ENCODE results near the gene CWC25. TPM values are rescaled to one million over a fixed set of nuclear protein-coding genes. Genes with fewer than 3 reads are reported as not detected.

The CWC25 gene
- total RNA-seq, 4 donors from 2014 or later = 16.5 to 27.8 (median 19.6) TPM

DNA sequence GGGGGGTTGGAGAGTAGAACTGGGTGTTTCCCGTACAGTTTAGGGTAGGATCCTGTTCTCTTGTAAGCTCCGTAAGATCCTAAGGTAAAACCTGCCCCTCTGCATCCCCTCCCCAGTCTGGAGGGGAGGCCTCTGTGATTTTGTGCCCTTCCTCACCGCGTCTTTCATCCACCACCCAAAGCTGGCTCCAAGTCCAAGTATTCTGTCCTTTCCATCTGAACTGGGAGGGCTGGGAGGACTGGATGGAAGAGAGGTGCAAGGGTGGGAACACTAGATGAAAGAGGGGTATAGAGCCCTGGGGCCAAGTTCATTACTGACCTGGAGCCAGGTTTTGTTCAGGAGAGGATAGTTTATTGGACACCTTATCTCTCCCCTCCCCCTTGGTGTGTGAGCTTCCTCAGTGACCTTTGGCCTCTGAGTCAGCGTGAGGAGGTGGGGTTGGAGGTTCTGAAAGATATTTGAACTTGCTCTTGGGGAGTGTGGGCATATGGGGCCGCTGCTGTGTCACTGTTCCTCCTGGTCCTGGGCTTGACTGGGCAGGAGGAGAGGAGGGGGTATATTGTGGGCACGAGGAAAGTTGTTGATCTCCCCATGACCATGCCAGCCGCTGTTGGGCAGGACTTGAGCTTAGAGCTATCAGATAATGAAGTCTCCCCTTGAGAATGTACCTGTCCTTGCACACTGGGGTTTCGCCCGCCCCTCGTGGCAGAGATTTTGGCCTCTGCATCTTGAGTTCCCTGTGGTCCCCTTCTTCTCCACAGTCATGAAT lies 46.3 kb upstream of the CWC25 start:
- peaks cover 56 to 76% (median 70%) of the 10 kb centered on the region in 4 donors for H3K4me1 ChIP-seq
- intact Hi-C loops (cut with DNase I) = loop anchor here (5.0 kb wide), 1 partner anchor 36 kb away; no protein-coding TSS in a partner anchor

DNA sequence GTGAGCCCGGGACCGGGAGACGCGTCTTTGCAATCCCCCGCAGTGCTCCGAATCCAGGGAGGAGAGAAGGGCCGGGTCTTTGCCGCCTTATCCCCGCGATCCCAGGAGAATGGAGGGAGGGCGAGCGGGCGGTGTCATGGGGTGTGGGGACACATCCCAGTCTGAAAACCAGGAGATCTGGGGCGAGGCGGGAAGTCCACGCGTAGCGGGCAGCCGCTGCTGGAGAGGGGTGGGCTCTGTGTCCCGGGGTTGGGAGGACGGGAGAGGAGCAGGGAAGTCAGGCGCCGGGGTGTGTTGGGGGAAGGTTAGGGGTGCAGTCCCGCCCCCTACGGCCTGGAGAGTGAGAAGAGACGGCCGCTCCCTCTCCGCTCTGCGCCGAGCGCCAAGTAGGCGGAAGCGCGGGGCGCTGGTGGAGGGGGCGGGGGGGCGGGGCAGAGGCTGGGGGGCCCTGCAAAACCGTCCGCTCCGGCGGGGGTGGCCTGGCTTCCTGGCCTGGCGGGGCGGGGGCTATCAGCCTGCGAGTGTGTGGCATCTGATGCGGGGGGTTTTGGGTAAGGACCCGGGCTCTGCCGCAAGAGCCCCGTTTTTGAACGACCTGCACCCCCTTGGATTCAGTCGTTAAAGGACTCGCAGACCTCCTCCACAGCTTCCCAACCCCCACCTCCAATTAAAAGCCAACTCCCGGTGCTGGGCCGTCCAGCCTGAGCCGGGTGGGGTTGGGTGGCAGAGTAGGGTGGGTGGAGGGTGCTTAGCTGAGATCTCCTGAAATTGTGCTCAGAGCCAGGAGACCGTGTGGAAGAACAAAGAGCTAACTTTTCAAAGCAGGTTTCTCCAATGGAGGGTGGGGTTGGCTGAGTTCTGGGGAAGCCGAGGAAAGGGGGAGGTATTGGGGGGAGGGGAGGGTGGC lies 45.4 kb upstream of the CWC25 start:
- H3K27me3 ChIP-seq = no peaks in the 10 kb centered on the region
- no peak for DNase-seq (ENCODE audit: extremely low spot score)
- no peaks in the 10 kb centered on the region for H3K36me3 ChIP-seq
- no peaks in the 10 kb centered on the region for H3K9me3 ChIP-seq
- H3K27ac ChIP-seq (replicated peaks in 1 of 4) = peak overlapping the region; percentile 95 to 98 (median 97)
- no peak for TF ChIP-seq POLR2A (IDR thresholded peaks at IDR 0.05; ENCODE audit: low read depth)
- no peak for TF ChIP-seq EP300 (IDR thresholded peaks at IDR 0.05)
- TF ChIP-seq, protein P1, sequence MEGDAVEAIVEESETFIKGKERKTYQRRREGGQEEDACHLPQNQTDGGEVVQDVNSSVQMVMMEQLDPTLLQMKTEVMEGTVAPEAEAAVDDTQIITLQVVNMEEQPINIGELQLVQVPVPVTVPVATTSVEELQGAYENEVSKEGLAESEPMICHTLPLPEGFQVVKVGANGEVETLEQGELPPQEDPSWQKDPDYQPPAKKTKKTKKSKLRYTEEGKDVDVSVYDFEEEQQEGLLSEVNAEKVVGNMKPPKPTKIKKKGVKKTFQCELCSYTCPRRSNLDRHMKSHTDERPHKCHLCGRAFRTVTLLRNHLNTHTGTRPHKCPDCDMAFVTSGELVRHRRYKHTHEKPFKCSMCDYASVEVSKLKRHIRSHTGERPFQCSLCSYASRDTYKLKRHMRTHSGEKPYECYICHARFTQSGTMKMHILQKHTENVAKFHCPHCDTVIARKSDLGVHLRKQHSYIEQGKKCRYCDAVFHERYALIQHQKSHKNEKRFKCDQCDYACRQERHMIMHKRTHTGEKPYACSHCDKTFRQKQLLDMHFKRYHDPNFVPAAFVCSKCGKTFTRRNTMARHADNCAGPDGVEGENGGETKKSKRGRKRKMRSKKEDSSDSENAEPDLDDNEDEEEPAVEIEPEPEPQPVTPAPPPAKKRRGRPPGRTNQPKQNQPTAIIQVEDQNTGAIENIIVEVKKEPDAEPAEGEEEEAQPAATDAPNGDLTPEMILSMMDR (IDR thresholded peaks at IDR 0.05) = no peak
- TF ChIP-seq POLR2AphosphoS5 (IDR thresholded peaks at IDR 0.05) = no peak
- intact Hi-C loops (cut with DNase I) = loop anchor here (5.0 kb wide), 1 partner anchor 37 kb away; no protein-coding TSS in a partner anchor
- H3K4me1 ChIP-seq = peaks cover 51 to 66% (median 61%) of the 10 kb centered on the region in 4 donors
- peak overlapping the region; percentile 80 to 98 (median 93) for H3K4me3 ChIP-seq
- WGBS = 0% methylated on average over 11 of the region's 56 CpGs

More for the DNA sequence above, 46.3 kb upstream of the CWC25 start:
- WGBS = 20% methylated on average over 11 of the region's 11 CpGs
- Histone ChIP-seq H3K4me3 (peak overlapping the region; percentile 80 to 98 (median 93)), H3K27ac (replicated peaks in 1 of 4) (peak overlapping the region; percentile 95 to 98 (median 97)), H3K36me3 (no peaks in the 10 kb centered on the region), H3K27me3 (no peaks in the 10 kb centered on the region), H3K9me3 (no peaks in the 10 kb centered on the region)
- TF ChIP-seq, protein P1 (IDR thresholded peaks at IDR 0.05) = peak in 1 of 3 experiments; percentile 20
- peak; percentile 46 to 60 for TF ChIP-seq POLR2AphosphoS5 (IDR thresholded peaks at IDR 0.05)
- TF ChIP-seq EP300 (IDR thresholded peaks at IDR 0.05) = no peak
- no peak for TF ChIP-seq POLR2A (IDR thresholded peaks at IDR 0.05; ENCODE audit: low read depth)
- peak; percentile 94 for DNase-seq (ENCODE audit: extremely low spot score)

DNA sequence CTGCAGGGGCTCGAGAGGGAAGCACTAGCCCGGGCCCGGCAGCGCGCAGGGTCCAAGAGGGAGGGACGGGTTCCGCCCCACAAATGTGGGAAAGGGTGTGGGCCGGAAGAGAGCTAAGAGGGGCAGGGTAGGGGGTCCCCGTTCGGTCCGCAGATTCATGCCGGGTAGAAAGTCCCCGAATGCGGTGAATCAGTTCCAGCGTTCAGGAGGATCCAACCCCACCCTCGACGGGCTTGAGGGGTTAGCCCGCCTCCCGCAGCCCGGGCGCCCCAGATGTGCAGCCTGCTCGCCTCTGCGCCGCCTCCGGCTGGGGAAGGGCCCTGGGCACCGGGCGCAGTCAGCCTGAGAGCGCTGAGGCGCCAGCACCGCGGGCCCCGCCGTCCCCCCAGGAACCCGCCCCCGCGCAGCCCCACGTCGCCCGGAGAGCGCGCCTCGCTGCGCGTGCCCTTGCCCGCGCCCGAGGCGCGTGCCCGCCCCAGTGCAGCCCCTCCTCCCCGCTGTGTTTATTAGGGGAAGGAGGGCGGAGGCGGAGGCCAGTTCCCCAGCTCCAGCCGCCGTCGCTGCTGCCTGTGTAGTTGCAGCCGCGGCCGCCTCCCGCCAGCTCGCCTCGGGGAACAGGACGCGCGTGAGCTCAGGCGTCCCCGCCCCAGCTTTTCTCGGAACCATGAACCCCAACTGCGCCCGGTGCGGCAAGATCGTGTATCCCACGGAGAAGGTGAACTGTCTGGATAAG lies 44.6 kb upstream of the CWC25 start, which contains the start of gene LASP1:
LASP1 (plus strand) TSS at position 533 of the 733 bp plus-strand sequence; CDS start at position 665, 132 bp downstream.
- Histone ChIP-seq H3K4me1 (peaks cover 43 to 58% (median 52%) of the 10 kb centered on the region in 4 donors), H3K4me3 (peak within 1 kb of the TSS; percentile 80 to 98 (median 93)), H3K36me3 (no peaks in the 10 kb centered on the region), H3K9me3 (no peaks in the 10 kb centered on the region), H3K27me3 (no peaks in the 10 kb centered on the region), H3K27ac (replicated peaks in 1 of 4) (peak within 1 kb of the TSS; percentile 95 to 98 (median 97))
- intact Hi-C loops (cut with DNase I) = loop anchor here (5.0 kb wide), 2 partner anchors 38 to 283 kb away; partner anchors contain the start of gene PLXDC1
- TF ChIP-seq POLR2AphosphoS5 (IDR thresholded peaks at IDR 0.05) (peak; percentile 89 to 98), POLR2A (IDR thresholded peaks at IDR 0.05; ENCODE audit: low read depth) (peak; percentile 78), EP300 (IDR thresholded peaks at IDR 0.05) (no peak)
- TF ChIP-seq, protein P1 (IDR thresholded peaks at IDR 0.05) = no peak
- WGBS = under 1% methylated on average over 20 of the region's 73 CpGs
- DNase-seq (ENCODE audit: extremely low spot score) = peak; percentile 95

All from esophagus muscularis mucosa (tissue), 4 donors.